OCI-LY7 (cell line): ENCODE results near the gene SIL1.

Source experiments
- CTCF ChIP-seq: fragments of 200-600 bp; sonication (generic); conservative IDR thresholded peaks from 2 replicates; pipeline ENCODE4 v1.5.1; 2014; ENCODE audit warnings: mild to moderate bottlenecking, antibody characterized with exemption, low read length, moderate library complexity, mixed read lengths
- EZH2phosphoT487 ChIP-seq: fragments of 200-600 bp; sonication (generic); IDR thresholded peaks from 2 replicates; pipeline ENCODE4 v1.6.1; 2018; ENCODE audit warnings: low read depth, borderline replicate concordance, mild to moderate bottlenecking, mixed run types, antibody characterized with exemption, low read length, moderate library complexity, mixed read lengths

- TF ChIP-seq CTCF = no peak
- no peak for TF ChIP-seq EZH2phosphoT487
These were observed 212.9 kb downstream of the SIL1 start for GRCh38 chr5:138985256-138985655.
